ENCODE data around the gene FAR2.

- no peak for TF ChIP-seq CTCF (IDR thresholded peaks at IDR 0.05; ENCODE audit: low read depth, low read length)
- TF ChIP-seq EZH2phosphoT487 (IDR thresholded peaks at IDR 0.05; ENCODE audit: low read depth), result no peak
Measured at GRCh38 chr12:29337325-29337724, 188.2 kb downstream of the FAR2 start.

All from OCI-LY3 (cell line).